NCI-H2196 treated with DMSO at 0.1 percent for 48 hours (cell line): ENCODE data around the gene ZNF157.

ENCODE experiments used
- DNase-seq: peaks from one replicate; lab custom pipeline; 2025; ENCODE audit not compliant: unreplicated experiment; lab: John Stamatoyannopoulos, UW

ZNF157 gene

DNA sequence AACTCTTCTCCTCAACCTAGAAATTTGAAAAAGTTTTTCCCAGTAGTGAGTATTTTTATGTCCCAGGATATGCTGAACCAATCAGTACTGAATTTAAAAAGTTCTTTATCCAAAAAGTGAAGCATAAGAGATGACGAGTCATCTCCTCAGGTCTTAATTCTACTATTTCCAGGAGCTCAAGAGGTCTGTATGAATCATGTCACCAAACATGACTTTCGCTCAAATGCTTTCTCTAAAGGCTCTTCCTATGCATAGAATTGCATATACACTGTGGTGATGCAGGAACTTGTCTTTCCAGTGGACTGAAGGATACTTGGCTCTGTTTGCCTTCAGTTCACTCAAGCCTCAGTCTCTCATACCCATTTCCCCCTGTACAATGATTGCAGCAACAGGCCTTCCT, 76.6 kb downstream of the ZNF157 start:
- no peak for DNase-seq

DNA sequence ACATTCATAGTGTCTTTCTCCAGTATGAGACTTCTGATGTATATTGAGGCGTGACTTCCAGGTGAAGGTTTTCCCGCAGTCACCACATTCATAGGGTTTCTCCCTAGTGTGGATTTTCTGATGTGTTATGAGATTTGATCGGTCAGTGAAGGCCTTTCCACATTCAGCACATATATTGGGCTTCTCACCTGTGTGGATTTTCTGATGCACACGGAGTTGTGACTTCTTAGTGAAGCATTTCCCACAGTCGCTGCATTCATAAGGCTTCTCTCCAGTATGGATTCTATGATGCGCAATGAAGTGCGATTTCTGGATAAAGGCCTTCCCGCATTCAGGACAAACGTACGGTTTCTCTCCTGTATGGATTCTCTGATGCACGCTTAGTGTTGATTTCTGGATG, 77.2 kb downstream of the ZNF157 start:
- DNase-seq: no peak

DNA sequence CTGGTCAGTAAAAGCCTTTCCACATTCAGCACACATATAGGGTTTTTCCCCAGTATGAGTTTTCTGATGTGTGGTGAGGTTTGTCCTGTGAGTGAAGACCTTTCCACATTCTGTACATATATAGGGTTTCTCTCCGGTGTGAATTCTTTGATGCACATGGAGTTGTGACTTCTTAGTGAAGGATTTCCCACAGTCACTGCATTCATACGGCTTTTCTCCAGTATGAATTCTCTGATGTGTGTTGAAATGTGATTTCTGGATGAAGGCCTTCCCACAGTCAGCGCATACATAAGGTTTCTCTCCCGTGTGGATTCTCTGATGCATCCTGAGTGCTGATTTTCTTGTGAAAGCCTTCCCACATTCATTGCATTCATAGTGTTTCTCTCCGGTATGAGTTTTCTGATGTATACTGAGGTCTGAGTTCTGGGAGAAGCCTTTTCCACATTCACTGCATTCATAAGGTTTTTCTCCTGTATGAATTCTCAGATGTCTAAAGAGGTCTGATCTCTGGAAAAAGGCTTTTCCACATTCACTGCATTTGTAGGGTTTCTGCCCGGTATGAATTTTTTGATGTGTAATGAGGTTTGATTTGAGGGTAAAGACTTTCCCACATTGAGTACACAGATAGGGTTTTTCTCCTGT, 77.9 kb downstream of the ZNF157 start:
- DNase-seq: no peak

DNA sequence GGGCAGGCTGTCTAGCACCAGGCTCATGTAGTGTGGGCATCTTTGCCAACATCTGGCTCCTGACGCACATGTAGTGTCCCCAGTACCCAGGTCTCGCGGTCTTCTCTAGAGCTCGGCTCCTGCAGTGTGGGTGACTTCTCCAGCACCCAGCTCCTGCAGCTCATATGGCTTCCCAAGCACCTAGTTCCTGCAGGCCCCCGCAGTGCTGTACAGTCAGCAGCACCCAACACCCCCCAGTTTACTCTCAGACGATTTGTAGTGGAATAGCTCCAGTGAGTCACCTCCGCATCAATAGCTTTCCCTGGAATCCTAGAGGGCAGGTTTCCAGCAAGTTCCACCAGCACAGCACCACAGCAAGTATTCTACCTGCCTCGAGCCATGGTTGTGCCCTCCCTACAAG, 81.7 kb downstream of the ZNF157 start:
- no peak for DNase-seq

DNA sequence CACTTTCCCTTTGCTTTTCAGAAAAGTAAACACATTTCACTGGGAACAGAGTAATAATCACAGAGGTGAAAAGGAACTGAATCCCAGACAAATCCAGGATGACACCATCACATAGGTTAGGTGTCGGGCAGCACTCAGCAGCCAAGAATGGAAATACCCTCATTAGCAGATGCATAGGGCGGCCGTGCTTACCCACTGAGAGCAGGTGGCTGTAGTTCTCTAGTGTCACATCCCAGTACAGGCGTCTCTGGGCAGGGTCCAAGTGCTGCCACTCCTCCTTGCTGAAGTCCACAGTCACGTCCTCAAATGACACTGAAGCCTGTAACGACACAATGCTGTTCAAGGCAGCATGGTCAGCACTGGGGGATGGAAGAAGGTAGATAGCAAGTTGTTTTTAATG, 85.7 kb downstream of the ZNF157 start:
- no peak for DNase-seq

DNA sequence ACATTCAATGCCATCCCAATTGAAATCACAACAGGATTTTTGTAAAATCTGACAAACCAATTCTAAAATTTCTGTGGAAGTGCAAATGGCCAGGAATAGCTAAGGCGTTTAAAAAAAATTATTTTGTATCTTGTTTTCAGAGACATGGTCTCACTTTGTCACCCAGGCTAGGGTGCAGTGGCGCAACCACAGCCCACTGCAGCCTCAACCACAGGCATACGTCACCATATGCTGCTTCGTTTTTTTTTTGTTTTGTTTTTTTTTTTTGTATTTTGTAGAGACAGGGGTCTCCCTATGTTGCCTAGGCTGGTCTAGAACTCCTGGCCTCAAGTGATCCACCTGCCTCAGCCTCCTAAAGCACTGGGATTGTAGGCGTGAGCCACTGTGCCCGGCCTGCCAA, 88.2 kb downstream of the ZNF157 start:
- no peak for DNase-seq

GRCh38 chrX:47460561-47460960, 90.2 kb downstream of the ZNF157 start:
- no peak for DNase-seq
